ENCODE results near the gene C8G.

GRCh38 chr9:136936645-136937170 is 8.3 kb upstream of the C8G start:
- TF ChIP-seq CTCF (IDR thresholded peaks at IDR 0.05; ENCODE audit: insufficient read depth, low read depth, low read length): no peak
- TF ChIP-seq EZH2 (IDR thresholded peaks at IDR 0.05; ENCODE audit: insufficient read depth, low read length): no peak
